OCI-M2 (cell line): ENCODE measurements around the gene WBP2NL.
"Not testable (repeated sequence)": the region's sequence is repeated elsewhere in the genome, so short reads cannot be mapped to it uniquely, and the experiment has no call there.

Source experiments
- DNase-seq: peaks from one replicate; lab custom pipeline; 2025; ENCODE audit not compliant: unreplicated experiment; lab: John Stamatoyannopoulos, UW

WBP2NL gene

GRCh38 chr22:41998361-41999261, at the start of gene WBP2NL:
Gene WBP2NL, plus strand, starts transcription at chr22:41998788. Its CDS starts 31 bp downstream, at chr22:41998819.
- DNase-seq: no peak

- not testable (repeated sequence) for DNase-seq
Measured at GRCh38 chr22:41948928-41949296, 49.7 kb upstream of the WBP2NL start.

GRCh38 chr22:41949297-41949965, 49.2 kb upstream of the WBP2NL start:
- DNase-seq: no peak

- DNase-seq: no peak
Measured at GRCh38 chr22:41951898-41952474, 46.6 kb upstream of the WBP2NL start, which contains the start of gene SMIM45. Gene SMIM45, plus strand, starts transcription at chr22:41952150.

GRCh38 chr22:41952713-41953112, 45.9 kb upstream of the WBP2NL start:
- DNase-seq: no peak

GRCh38 chr22:41957941-41958556, 40.5 kb upstream of the WBP2NL start:
- DNase-seq: no peak

GRCh38 chr22:41963453-41964111, 35.0 kb upstream of the WBP2NL start:
- no peak for DNase-seq

GRCh38 chr22:41964112-41964491, 34.5 kb upstream of the WBP2NL start:
- DNase-seq: no peak

GRCh38 chr22:41966225-41966606, 32.4 kb upstream of the WBP2NL start:
- DNase-seq: no peak

- DNase-seq: no peak
Measured at GRCh38 chr22:41966607-41967240, 31.9 kb upstream of the WBP2NL start.

- no peak for DNase-seq
Measured at GRCh38 chr22:41968601-41969000, 30.0 kb upstream of the WBP2NL start.

- DNase-seq: no peak
Measured at GRCh38 chr22:41969110-41969646, 29.4 kb upstream of the WBP2NL start, which contains the start of gene SEPTIN3. Gene SEPTIN3, plus strand, starts transcription at chr22:41969443. Its CDS starts 2,050 bp downstream, at chr22:41971493.

- DNase-seq: no peak
Measured at GRCh38 chr22:41970601-41971000, 28.0 kb upstream of the WBP2NL start.

GRCh38 chr22:41971431-41971830, 27.2 kb upstream of the WBP2NL start:
- no peak for DNase-seq

- no peak for DNase-seq
Measured at GRCh38 chr22:41974691-41975290, 23.8 kb upstream of the WBP2NL start.

- no peak for DNase-seq
Measured at GRCh38 chr22:41975299-41976069, 23.1 kb upstream of the WBP2NL start.

- no peak for DNase-seq
Measured at GRCh38 chr22:41976070-41976901, 22.3 kb upstream of the WBP2NL start.

GRCh38 chr22:41976961-41977566, 21.5 kb upstream of the WBP2NL start:
- no peak for DNase-seq
